ENCODE results near the gene IMPA2.
"Not testable (repeated sequence)": the region's sequence is repeated elsewhere in the genome, so short reads cannot be mapped to it uniquely, and the experiment has no call there.

Gene IMPA2

GRCh38 chr18:11950824-11951223 lies 30.5 kb upstream of the IMPA2 start:
- Histone ChIP-seq H3K36me3 (ENCODE audit: control insufficient read depth, insufficient read depth, low read length) (no peaks in the 10 kb centered on the region), H3K4me1 (ENCODE audit: control insufficient read depth, insufficient read depth, low read length) (peaks cover 17% of the 10 kb centered on the region)

GRCh38 chr18:11951390-11951851 lies 29.9 kb upstream of the IMPA2 start:
- Histone ChIP-seq H3K27me3 (ENCODE audit: control insufficient read depth, insufficient read depth, low read length) (no peaks in the 10 kb centered on the region), H3K4me3 (ENCODE audit: low read depth, low read length) (no peak overlapping the region), H3K9ac (ENCODE audit: low read depth, low read length) (no peak overlapping the region), H3K4me1 (ENCODE audit: control insufficient read depth, insufficient read depth, low read length) (peaks cover 16% of the 10 kb centered on the region), H3K9me3 (ENCODE audit: control insufficient read depth, insufficient read depth, low read length) (no peaks in the 10 kb centered on the region), H3K36me3 (ENCODE audit: control insufficient read depth, insufficient read depth, low read length) (no peaks in the 10 kb centered on the region)

More at GRCh38 chr18:11950824-11951223, 30.5 kb upstream of the IMPA2 start:
- Histone ChIP-seq H3K9ac (ENCODE audit: low read depth, low read length) (no peak overlapping the region), H3K27me3 (ENCODE audit: control insufficient read depth, insufficient read depth, low read length) (no peaks in the 10 kb centered on the region), H3K4me3 (ENCODE audit: low read depth, low read length) (no peak overlapping the region), H3K9me3 (ENCODE audit: control insufficient read depth, insufficient read depth, low read length) (no peaks in the 10 kb centered on the region)

GRCh38 chr18:11953113-11953512 lies 28.2 kb upstream of the IMPA2 start:
- Histone ChIP-seq H3K4me1 (ENCODE audit: control insufficient read depth, insufficient read depth, low read length) (peaks cover 11% of the 10 kb centered on the region), H3K9me3 (ENCODE audit: control insufficient read depth, insufficient read depth, low read length) (peaks cover 5% of the 10 kb centered on the region), H3K4me3 (ENCODE audit: low read depth, low read length) (no peak overlapping the region), H3K36me3 (ENCODE audit: control insufficient read depth, insufficient read depth, low read length) (peaks cover under 1% of the 10 kb centered on the region), H3K9ac (ENCODE audit: low read depth, low read length) (no peak overlapping the region), H3K27me3 (ENCODE audit: control insufficient read depth, insufficient read depth, low read length) (no peaks in the 10 kb centered on the region)

- H3K27me3 ChIP-seq (ENCODE audit: control insufficient read depth, insufficient read depth, low read length) = no peaks in the 10 kb centered on the region
- peaks cover 3% of the 10 kb centered on the region for H3K36me3 ChIP-seq (ENCODE audit: control insufficient read depth, insufficient read depth, low read length)
- no peak overlapping the region for H3K9ac ChIP-seq (ENCODE audit: low read depth, low read length)
- H3K4me1 ChIP-seq (ENCODE audit: control insufficient read depth, insufficient read depth, low read length) = peaks cover 8% of the 10 kb centered on the region
- peaks cover 5% of the 10 kb centered on the region for H3K9me3 ChIP-seq (ENCODE audit: control insufficient read depth, insufficient read depth, low read length)
- no peak overlapping the region for H3K4me3 ChIP-seq (ENCODE audit: low read depth, low read length)
These were observed 25.9 kb upstream of the IMPA2 start for GRCh38 chr18:11955239-11956029.

GRCh38 chr18:11956371-11957308 lies 24.7 kb upstream of the IMPA2 start:
- peaks cover 5% of the 10 kb centered on the region for H3K9me3 ChIP-seq (ENCODE audit: control insufficient read depth, insufficient read depth, low read length)
- H3K27me3 ChIP-seq (ENCODE audit: control insufficient read depth, insufficient read depth, low read length) = no peaks in the 10 kb centered on the region
- H3K4me3 ChIP-seq (ENCODE audit: low read depth, low read length) = no peak overlapping the region
- H3K9ac ChIP-seq (ENCODE audit: low read depth, low read length) = no peak overlapping the region
- peaks cover 5% of the 10 kb centered on the region for H3K4me1 ChIP-seq (ENCODE audit: control insufficient read depth, insufficient read depth, low read length)
- peaks cover 3% of the 10 kb centered on the region for H3K36me3 ChIP-seq (ENCODE audit: control insufficient read depth, insufficient read depth, low read length)

GRCh38 chr18:11957636-11958035 lies 23.7 kb upstream of the IMPA2 start:
- Histone ChIP-seq H3K9ac (ENCODE audit: low read depth, low read length) (no peak overlapping the region), H3K9me3 (ENCODE audit: control insufficient read depth, insufficient read depth, low read length) (peaks cover 5% of the 10 kb centered on the region), H3K27me3 (ENCODE audit: control insufficient read depth, insufficient read depth, low read length) (no peaks in the 10 kb centered on the region)

GRCh38 chr18:11959651-11960050 lies 21.7 kb upstream of the IMPA2 start:
- not testable (repeated sequence) for H3K4me3 ChIP-seq (ENCODE audit: low read depth, low read length); H3K9ac ChIP-seq (ENCODE audit: low read depth, low read length); H3K4me1 ChIP-seq (ENCODE audit: control insufficient read depth, insufficient read depth, low read length); H3K9me3 ChIP-seq (ENCODE audit: control insufficient read depth, insufficient read depth, low read length); H3K27me3 ChIP-seq (ENCODE audit: control insufficient read depth, insufficient read depth, low read length); H3K36me3 ChIP-seq (ENCODE audit: control insufficient read depth, insufficient read depth, low read length)

More at GRCh38 chr18:11957636-11958035, 23.7 kb upstream of the IMPA2 start:
- Histone ChIP-seq H3K4me3 (ENCODE audit: low read depth, low read length) (no peak overlapping the region), H3K4me1 (ENCODE audit: control insufficient read depth, insufficient read depth, low read length) (no peaks in the 10 kb centered on the region), H3K36me3 (ENCODE audit: control insufficient read depth, insufficient read depth, low read length) (peaks cover 3% of the 10 kb centered on the region)

GRCh38 chr18:11960743-11961380 lies 20.4 kb upstream of the IMPA2 start:
- Histone ChIP-seq H3K27me3 (ENCODE audit: control insufficient read depth, insufficient read depth, low read length) (no peaks in the 10 kb centered on the region), H3K9ac (ENCODE audit: low read depth, low read length) (no peak overlapping the region), H3K4me3 (ENCODE audit: low read depth, low read length) (no peak overlapping the region), H3K4me1 (ENCODE audit: control insufficient read depth, insufficient read depth, low read length) (no peaks in the 10 kb centered on the region), H3K36me3 (ENCODE audit: control insufficient read depth, insufficient read depth, low read length) (peaks cover 3% of the 10 kb centered on the region), H3K9me3 (ENCODE audit: control insufficient read depth, insufficient read depth, low read length) (peaks cover 5% of the 10 kb centered on the region)

- peaks cover 3% of the 10 kb centered on the region for H3K36me3 ChIP-seq (ENCODE audit: control insufficient read depth, insufficient read depth, low read length)
These were observed 18.7 kb upstream of the IMPA2 start for GRCh38 chr18:11962597-11962996.

GRCh38 chr18:11963991-11964484 lies 17.3 kb upstream of the IMPA2 start:
- H3K27me3 ChIP-seq (ENCODE audit: control insufficient read depth, insufficient read depth, low read length) = no peaks in the 10 kb centered on the region
- no peak overlapping the region for H3K4me3 ChIP-seq (ENCODE audit: low read depth, low read length)
- no peaks in the 10 kb centered on the region for H3K36me3 ChIP-seq (ENCODE audit: control insufficient read depth, insufficient read depth, low read length)
- no peaks in the 10 kb centered on the region for H3K4me1 ChIP-seq (ENCODE audit: control insufficient read depth, insufficient read depth, low read length)
- no peak overlapping the region for H3K9ac ChIP-seq (ENCODE audit: low read depth, low read length)
- H3K9me3 ChIP-seq (ENCODE audit: control insufficient read depth, insufficient read depth, low read length) = no peaks in the 10 kb centered on the region

More at GRCh38 chr18:11962597-11962996, 18.7 kb upstream of the IMPA2 start:
- peaks cover 2% of the 10 kb centered on the region for H3K9me3 ChIP-seq (ENCODE audit: control insufficient read depth, insufficient read depth, low read length)
- H3K9ac ChIP-seq (ENCODE audit: low read depth, low read length) = no peak overlapping the region
- no peaks in the 10 kb centered on the region for H3K27me3 ChIP-seq (ENCODE audit: control insufficient read depth, insufficient read depth, low read length)
- no peak overlapping the region for H3K4me3 ChIP-seq (ENCODE audit: low read depth, low read length)
- no peaks in the 10 kb centered on the region for H3K4me1 ChIP-seq (ENCODE audit: control insufficient read depth, insufficient read depth, low read length)

Measured in iPS-15b (cell line).